A673 (cell line): ENCODE results near the gene RAC2. TPM values are rescaled to one million over a fixed set of nuclear protein-coding genes. Genes with fewer than 3 reads are reported as not detected.
A peak's percentile ranks its signal among the peaks of the same experiment; 100 is the strongest.

Experiments
- Bru-seq: library from RNA; stranded (reverse); fragments of 400-500 nt; gene quantifications from one replicate; lab custom pipeline; 2021; lab: Mats Ljungman, UMichigan
- BruChase-seq, 2 experiments: library from RNA; stranded (reverse); fragments of 400-500 nt; gene quantifications; one replicate each; lab custom pipeline; 2021; lab: Mats Ljungman, UMichigan
- BruUV-seq: library from RNA; stranded (reverse); fragments of 400-500 nt; replicated peaks from 2 replicates; lab custom pipeline; 2021; lab: Mats Ljungman, UMichigan
- CTCF ChIA-PET: fragments of 300-600 bp; sonication (Branson Sonifier 250); formaldehyde crosslinking; loops from one replicate; lab custom pipeline; 2022; ENCODE audit warnings: antibody characterized with exemption; lab: Charles Lee
- POLR2A ChIA-PET: fragments of 300-600 bp; sonication (Branson Sonifier 250); formaldehyde crosslinking; loops from one replicate; lab custom pipeline; 2022; ENCODE audit warnings: antibody characterized with exemption; ENCODE audit not compliant: low non-redundant PET; lab: Charles Lee
- DNase-seq: peaks from one replicate; pipeline ENCODE4 v3.0.0-alpha.2; 2015; ENCODE audit warnings: low spot score
- H3K27ac ChIP-seq: fragments of 200-600 bp; sonication (generic); 2 replicates; pipeline ENCODE4 v1.5.1; 2016; ENCODE audit warnings: mixed run types, low read depth, mild to moderate bottlenecking, mixed read lengths, antibody characterized with exemption, low read length; ENCODE audit not compliant: poor library complexity, severe bottlenecking
- H3K27me3 ChIP-seq: fragments of 200-600 bp; sonication (generic); replicated peaks from 2 replicates; pipeline ENCODE4 v1.6.1; 2017; ENCODE audit warnings: mixed run types, low read depth, mild to moderate bottlenecking, mixed read lengths, antibody characterized with exemption, low read length; ENCODE audit not compliant: insufficient read depth, poor library complexity
- H3K36me3 ChIP-seq: fragments of 200-600 bp; sonication (generic); 2 replicates; pipeline ENCODE4 v1.6.1; 2016; ENCODE audit warnings: mixed run types, mild to moderate bottlenecking, mixed read lengths, antibody characterized with exemption, low read length; ENCODE audit not compliant: insufficient read depth, poor library complexity, severe bottlenecking
- H3K4me1 ChIP-seq: fragments of 200-600 bp; sonication (generic); 2 replicates; pipeline ENCODE4 v1.6.1; 2017; ENCODE audit warnings: mixed run types, mild to moderate bottlenecking, mixed read lengths, antibody characterized with exemption, low read length; ENCODE audit not compliant: insufficient read depth, poor library complexity, severe bottlenecking
- H3K4me3 ChIP-seq: fragments of 200-600 bp; sonication (generic); 2 replicates; pipeline ENCODE4 v1.5.1; 2016; ENCODE audit warnings: low read depth, mixed run types, mild to moderate bottlenecking, mixed read lengths, low read length; ENCODE audit not compliant: poor library complexity, severe bottlenecking
- H3K9me3 ChIP-seq: fragments of 200-600 bp; sonication (generic); 2 replicates; pipeline ENCODE4 v1.6.1; 2016; ENCODE audit warnings: mixed run types, low read depth, mild to moderate bottlenecking, mixed read lengths, antibody characterized with exemption, low read length; ENCODE audit not compliant: poor library complexity, severe bottlenecking
- EZH2 ChIP-seq: fragments of 200-600 bp; sonication (generic); IDR thresholded peaks from 2 replicates; pipeline ENCODE4 v1.6.1; 2017; ENCODE audit warnings: borderline replicate concordance, low read depth, mild to moderate bottlenecking, mixed read lengths, antibody characterized with exemption, low read length; ENCODE audit not compliant: poor library complexity, severe bottlenecking
- intact Hi-C: fragments of 100-400 bp; cut with micrococcal nuclease; formaldehyde crosslinking; loops from one replicate; pipeline ENCODE4 v1.10.0; 2022; ENCODE audit not compliant: unreplicated experiment
- long read RNA-seq: library from polyadenylated mRNA; stranded (forward); transcript quantifications from one replicate; pipeline ENCODE4 v2.0.0, GENCODE V29; 2022
- total RNA-seq: library from RNA; stranded (reverse); gene quantifications from 2 replicates; pipeline ENCODE4 v1.2.3, GENCODE V29; 2021
- TF ChIP-seq, protein P1 (sequence below): fragments of 300-800, 200-600 bp; sonication (generic); conservative IDR thresholded peaks from 2 replicates; pipeline ENCODE4 v1.5.1; 2017; ENCODE audit warnings: low read depth, mild to moderate bottlenecking, antibody characterized with exemption, low read length, moderate library complexity, mixed read lengths

The RAC2 gene
- total RNA-seq: 4.0 and 5.8 TPM in 2 replicates
- percentile 17 among the genes with signal in this experiment for Bru-seq, nascent RNA
- percentile 26 among the genes with signal in this experiment for BruChase-seq, experiment 1, labeled RNA remaining after a 2-hour chase
- percentile 36 among the genes with signal in this experiment for BruChase-seq, experiment 2, labeled RNA remaining after a 6-hour chase
- long read RNA-seq, partial matches to known transcripts: 0 of 2 reads
- long read RNA-seq, other reads (novel, unspliced or antisense): 0 of 2 reads

- CTCF ChIA-PET: interaction anchor here (1.5 kb wide), 1 partner anchor 15 kb away, joined by 11 read pairs; no protein-coding TSS in a partner anchor
- Histone ChIP-seq H3K36me3 (no peaks in the 10 kb centered on the region), H3K4me1 (peaks cover 11% of the 10 kb centered on the region), H3K27me3 (no peaks in the 10 kb centered on the region), H3K27ac (peak within 1 kb of the TSS; percentile 52), H3K9me3 (no peaks in the 10 kb centered on the region), H3K4me3 (peak within 1 kb of the TSS; percentile 42)
- peak; percentile 75 for DNase-seq
- no TSS peak for BruUV-seq
- TF ChIP-seq EZH2: no peak
- TF ChIP-seq, protein P1, sequence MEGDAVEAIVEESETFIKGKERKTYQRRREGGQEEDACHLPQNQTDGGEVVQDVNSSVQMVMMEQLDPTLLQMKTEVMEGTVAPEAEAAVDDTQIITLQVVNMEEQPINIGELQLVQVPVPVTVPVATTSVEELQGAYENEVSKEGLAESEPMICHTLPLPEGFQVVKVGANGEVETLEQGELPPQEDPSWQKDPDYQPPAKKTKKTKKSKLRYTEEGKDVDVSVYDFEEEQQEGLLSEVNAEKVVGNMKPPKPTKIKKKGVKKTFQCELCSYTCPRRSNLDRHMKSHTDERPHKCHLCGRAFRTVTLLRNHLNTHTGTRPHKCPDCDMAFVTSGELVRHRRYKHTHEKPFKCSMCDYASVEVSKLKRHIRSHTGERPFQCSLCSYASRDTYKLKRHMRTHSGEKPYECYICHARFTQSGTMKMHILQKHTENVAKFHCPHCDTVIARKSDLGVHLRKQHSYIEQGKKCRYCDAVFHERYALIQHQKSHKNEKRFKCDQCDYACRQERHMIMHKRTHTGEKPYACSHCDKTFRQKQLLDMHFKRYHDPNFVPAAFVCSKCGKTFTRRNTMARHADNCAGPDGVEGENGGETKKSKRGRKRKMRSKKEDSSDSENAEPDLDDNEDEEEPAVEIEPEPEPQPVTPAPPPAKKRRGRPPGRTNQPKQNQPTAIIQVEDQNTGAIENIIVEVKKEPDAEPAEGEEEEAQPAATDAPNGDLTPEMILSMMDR: no peak
- intact Hi-C loops: no loop called here
- POLR2A ChIA-PET: no interaction called here
These were observed at the start of gene RAC2 for GRCh38 chr22:37244114-37244921. RAC2 (minus strand) TSS chr22:37244269; CDS start chr22:37244148, 121 bp downstream.

GRCh38 chr22:37293172-37293571 lies 49.1 kb upstream of the RAC2 start:
- intact Hi-C loops: no loop called here
- no peaks in the 10 kb centered on the region for H3K9me3 ChIP-seq
- no peaks in the 10 kb centered on the region for H3K4me1 ChIP-seq
- POLR2A ChIA-PET: no interaction called here
- H3K27me3 ChIP-seq: no peaks in the 10 kb centered on the region
- H3K36me3 ChIP-seq: no peaks in the 10 kb centered on the region
- no TSS peak for BruUV-seq
- CTCF ChIA-PET: no interaction called here
- no peak overlapping the region for H3K4me3 ChIP-seq
- H3K27ac ChIP-seq: no peak overlapping the region
- no peak for DNase-seq
- TF ChIP-seq, protein P1: no peak
- no peak for TF ChIP-seq EZH2

DNA sequence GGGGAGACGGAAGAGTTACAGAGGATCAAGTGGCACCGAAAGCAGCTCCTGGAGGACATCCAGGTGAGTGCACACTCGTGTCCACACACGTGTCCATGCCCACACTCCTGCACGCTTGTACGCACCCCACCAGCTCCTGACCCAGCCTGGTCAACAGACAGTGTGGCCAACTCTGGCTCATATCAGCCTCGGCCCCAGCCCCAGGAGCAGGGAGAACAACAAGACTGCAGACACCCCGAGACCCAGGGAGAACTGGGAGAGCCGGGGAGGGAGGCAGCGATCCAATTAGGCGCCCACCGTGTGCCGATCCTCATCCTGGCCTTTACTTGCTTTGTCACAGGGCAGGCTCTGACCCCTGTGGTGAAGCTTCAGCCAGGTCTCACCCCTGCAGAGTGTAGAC lies 48.6 kb upstream of the RAC2 start:
- BruUV-seq: no TSS peak
- ChIA-PET CTCF (no interaction called here), POLR2A (no interaction called here)
- Histone ChIP-seq H3K4me3 (no peak overlapping the region), H3K36me3 (no peaks in the 10 kb centered on the region), H3K27me3 (no peaks in the 10 kb centered on the region), H3K27ac (no peak overlapping the region), H3K4me1 (no peaks in the 10 kb centered on the region), H3K9me3 (no peaks in the 10 kb centered on the region)
- no peak for DNase-seq
- intact Hi-C loops: no loop called here
- no peak for TF ChIP-seq EZH2
- TF ChIP-seq, protein P1: no peak
